HFFc6 (cell line): Measurements from ENCODE around the gene CHAF1A. TPM values are rescaled to one million over a fixed set of nuclear protein-coding genes. Genes with fewer than 3 reads are reported as not detected.

ENCODE experiments used
- DNase-seq: peaks from one replicate; pipeline ENCODE4 v3.0.0-alpha.2; 2018
- H3K27ac Mint-ChIP-seq: 2 replicates; pipeline ENCODE4 v1.8.0; 2020; ENCODE audit warnings: mild to moderate bottlenecking, mixed read lengths
- H3K27me3 Mint-ChIP-seq: 2 replicates; pipeline ENCODE4 v1.8.0; 2021; ENCODE audit warnings: mild to moderate bottlenecking, moderate library complexity, mixed read lengths; ENCODE audit not compliant: insufficient read depth
- H3K36me3 Mint-ChIP-seq: 2 replicates; pipeline ENCODE4 v1.8.0; 2021; ENCODE audit warnings: low read depth, mixed read lengths
- H3K4me1 Mint-ChIP-seq: 2 replicates; pipeline ENCODE4 v1.8.0; 2020; ENCODE audit warnings: low read depth, mixed read lengths
- H3K4me3 Mint-ChIP-seq: 2 replicates; pipeline ENCODE4 v1.8.0; 2020; ENCODE audit warnings: mild to moderate bottlenecking, moderate library complexity, mixed read lengths
- H3K9me3 Mint-ChIP-seq: 2 replicates; pipeline ENCODE4 v1.8.0; 2020; ENCODE audit warnings: mild to moderate bottlenecking, mixed read lengths
- CTCF ChIP-seq: fragments of 200-600 bp; sonication (generic); IDR thresholded peaks from 2 replicates; pipeline ENCODE4 v1.5.0; 2021; ENCODE audit warnings: antibody characterized with exemption, mild to moderate bottlenecking
- total RNA-seq, 6 experiments: library from RNA; stranded (reverse); fragmentation: NEBNext Ultra II Directional; extraction: Animal tissue kit (Norgen Biotek cat#: 25700); gene quantifications; 2 replicates in 1 of 6; 3 replicates in 5 of 6; pipeline ENCODE4 v1.2.3, GENCODE V29; 2021

Gene CHAF1A
- total RNA-seq, 6 experiments from 2014 or later = 18.3 to 26.3 (median 24.4) TPM

GRCh38 chr19:4361152-4362046, 41.0 kb upstream of the CHAF1A start:
- Mint-ChIP-seq H3K9me3 (no peaks in the 10 kb centered on the region), H3K27me3 (peaks cover 4% of the 10 kb centered on the region), H3K4me3 (no peak overlapping the region), H3K27ac (no peak overlapping the region), H3K36me3 (no peaks in the 10 kb centered on the region), H3K4me1 (no peaks in the 10 kb centered on the region)
- DNase-seq = no peak
- no peak for TF ChIP-seq CTCF

GRCh38 chr19:4362101-4362828, 40.2 kb upstream of the CHAF1A start:
- no peak for TF ChIP-seq CTCF
- no peaks in the 10 kb centered on the region for H3K36me3 Mint-ChIP-seq
- no peak overlapping the region for H3K27ac Mint-ChIP-seq
- peaks cover 4% of the 10 kb centered on the region for H3K27me3 Mint-ChIP-seq
- no peak for DNase-seq
- H3K9me3 Mint-ChIP-seq = no peaks in the 10 kb centered on the region
- no peaks in the 10 kb centered on the region for H3K4me1 Mint-ChIP-seq
- H3K4me3 Mint-ChIP-seq = no peak overlapping the region

- Mint-ChIP-seq H3K9me3 (no peaks in the 10 kb centered on the region), H3K4me3 (no peak overlapping the region), H3K27ac (no peak overlapping the region)
Observed at GRCh38 chr19:4362831-4363545, 39.5 kb upstream of the CHAF1A start.

GRCh38 chr19:4363571-4364304, 38.7 kb upstream of the CHAF1A start:
- no peak for DNase-seq
- Mint-ChIP-seq H3K4me3 (no peak overlapping the region), H3K9me3 (no peaks in the 10 kb centered on the region), H3K27me3 (peaks cover 7% of the 10 kb centered on the region), H3K4me1 (no peaks in the 10 kb centered on the region), H3K36me3 (no peaks in the 10 kb centered on the region), H3K27ac (no peak overlapping the region)
- no peak for TF ChIP-seq CTCF

More at GRCh38 chr19:4362831-4363545, 39.5 kb upstream of the CHAF1A start:
- Mint-ChIP-seq H3K4me1 (no peaks in the 10 kb centered on the region), H3K27me3 (peaks cover 6% of the 10 kb centered on the region), H3K36me3 (no peaks in the 10 kb centered on the region)
- peak; percentile 58 for TF ChIP-seq CTCF
- no peak for DNase-seq

- Mint-ChIP-seq H3K4me3 (no peak overlapping the region), H3K9me3 (no peaks in the 10 kb centered on the region), H3K4me1 (no peaks in the 10 kb centered on the region), H3K36me3 (no peaks in the 10 kb centered on the region), H3K27ac (no peak overlapping the region), H3K27me3 (peaks cover 7% of the 10 kb centered on the region)
- no peak for TF ChIP-seq CTCF
- no peak for DNase-seq
Observed at GRCh38 chr19:4365341-4365740, 37.1 kb upstream of the CHAF1A start.
